Upper lobe of left lung (tissue), 6 donors: ENCODE results near the gene DENND2C. TPM values are rescaled to one million over a fixed set of nuclear protein-coding genes. Genes with fewer than 3 reads are reported as not detected.

Source experiments
- ATAC-seq, 2 donors: fragments of 200-7000 bp; cut with Tn5 transposase; one replicate each; pipeline ENCODE4 v1.9.1; 2022; ENCODE audit warnings: mild to moderate bottlenecking in 2 of 2, moderate library complexity in 2 of 2; ENCODE audit not compliant: low FRiP score in 2 of 2
- DNase-seq, 2 donors: peaks; one replicate each; pipeline ENCODE4 v3.0.0-alpha.2; 2019 to 2020
- H3K27ac ChIP-seq, 4 donors: fragments of 200-600 bp; sonication (generic); one replicate each; pipeline ENCODE4 v1.5.1; 2016 to 2019
- H3K27me3 ChIP-seq, 4 donors: fragments of 200-600 bp; sonication (generic); one replicate each; pipeline ENCODE4 v1.5.1; 2017 to 2019
- H3K36me3 ChIP-seq, 4 donors: fragments of 200-600 bp; sonication (generic); one replicate each; pipeline ENCODE4 v1.5.1; 2016 to 2019
- H3K4me1 ChIP-seq, 4 donors: fragments of 200-600 bp; sonication (generic); one replicate each; pipeline ENCODE4 v1.5.1; 2018 to 2019
- H3K4me3 ChIP-seq, 4 donors: fragments of 200-600 bp; sonication (generic); one replicate each; pipeline ENCODE4 v1.5.1; 2017 to 2019; ENCODE audit warnings: mild to moderate bottlenecking in 2 of 4, moderate library complexity in 1 of 4
- H3K9me3 ChIP-seq, 4 donors: fragments of 200-600 bp; sonication (generic); one replicate each; pipeline ENCODE4 v1.5.1; 2018 to 2019
- EP300 ChIP-seq, 4 donors: sonication (generic); formaldehyde crosslinking; IDR thresholded peaks; one replicate each; pipeline ENCODE4 v1.5.1; 2017; ENCODE audit warnings: antibody characterized with exemption in 4 of 4, control low read depth in 2 of 4
- POLR2A ChIP-seq, 4 donors: fragments of 450-650 bp; IDR thresholded peaks; one replicate each; pipeline ENCODE4 v1.5.1; 2016 to 2017; ENCODE audit warnings: antibody characterized with exemption in 4 of 4, mild to moderate bottlenecking in 2 of 4
- POLR2AphosphoS5 ChIP-seq, 2 donors: sonication (generic); formaldehyde crosslinking; IDR thresholded peaks; one replicate each; pipeline ENCODE4 v1.5.1; 2017; ENCODE audit warnings: antibody characterized with exemption in 2 of 2
- WGBS, 2 donors: methylation state at CpG; one replicate each; pipeline ENCODE4 v1.1.5; 2017 to 2018; 5-methylcytosine and 5-hydroxymethylcytosine counted together
- total RNA-seq, 6 donors: library from RNA; depleted of rRNA in 4 of 6; stranded (reverse); fragments of >200 nt in 4 of 6; gene quantifications; one replicate each; pipeline versions ENCODE4 v1.1.0 to v1.2.1, GENCODE V29; 2016 to 2021
- TF ChIP-seq, protein P1 (sequence below), 6 experiments: fragments of 450-650 bp in 4 of 6; fragments of 200-600 bp in 2 of 6; sonication (generic) in 2 of 6; IDR thresholded peaks; one replicate each; pipeline ENCODE4 v1.5.1; 2016 to 2019; ENCODE audit warnings: antibody characterized with exemption in 6 of 6
- donor health status: DM: no; HTN: no; CAD: no; lungs with moderate emphysema.
- donor health status: DM: no; HTN: yes; CAD: no; lungs with severe emphysema.

The DENND2C gene
- total RNA-seq, 6 donors from 2014 or later, result 2.1 to 6.5 (median 3.6) TPM

- Histone ChIP-seq H3K36me3 (no peaks in the 10 kb centered on the region), H3K9me3 (no peaks in the 10 kb centered on the region), H3K27ac (no peak overlapping the region), H3K4me1 (no peaks in the 10 kb centered on the region), H3K27me3 (no peaks in the 10 kb centered on the region), H3K4me3 (no peak overlapping the region)
- ATAC-seq, result no peak
- 86 to 92% methylated on average over 4 of the region's 4 CpGs for WGBS, 2 donors
- DNase-seq, result no peak
- TF ChIP-seq, protein P1, sequence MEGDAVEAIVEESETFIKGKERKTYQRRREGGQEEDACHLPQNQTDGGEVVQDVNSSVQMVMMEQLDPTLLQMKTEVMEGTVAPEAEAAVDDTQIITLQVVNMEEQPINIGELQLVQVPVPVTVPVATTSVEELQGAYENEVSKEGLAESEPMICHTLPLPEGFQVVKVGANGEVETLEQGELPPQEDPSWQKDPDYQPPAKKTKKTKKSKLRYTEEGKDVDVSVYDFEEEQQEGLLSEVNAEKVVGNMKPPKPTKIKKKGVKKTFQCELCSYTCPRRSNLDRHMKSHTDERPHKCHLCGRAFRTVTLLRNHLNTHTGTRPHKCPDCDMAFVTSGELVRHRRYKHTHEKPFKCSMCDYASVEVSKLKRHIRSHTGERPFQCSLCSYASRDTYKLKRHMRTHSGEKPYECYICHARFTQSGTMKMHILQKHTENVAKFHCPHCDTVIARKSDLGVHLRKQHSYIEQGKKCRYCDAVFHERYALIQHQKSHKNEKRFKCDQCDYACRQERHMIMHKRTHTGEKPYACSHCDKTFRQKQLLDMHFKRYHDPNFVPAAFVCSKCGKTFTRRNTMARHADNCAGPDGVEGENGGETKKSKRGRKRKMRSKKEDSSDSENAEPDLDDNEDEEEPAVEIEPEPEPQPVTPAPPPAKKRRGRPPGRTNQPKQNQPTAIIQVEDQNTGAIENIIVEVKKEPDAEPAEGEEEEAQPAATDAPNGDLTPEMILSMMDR (IDR thresholded peaks at IDR 0.05), result no peak
- TF ChIP-seq EP300 (IDR thresholded peaks at IDR 0.05) (no peak), POLR2AphosphoS5 (IDR thresholded peaks at IDR 0.05) (no peak), POLR2A (IDR thresholded peaks at IDR 0.05) (no peak)
These were observed 118.4 kb downstream of the DENND2C start for GRCh38 chr1:114551400-114551799.

DNA sequence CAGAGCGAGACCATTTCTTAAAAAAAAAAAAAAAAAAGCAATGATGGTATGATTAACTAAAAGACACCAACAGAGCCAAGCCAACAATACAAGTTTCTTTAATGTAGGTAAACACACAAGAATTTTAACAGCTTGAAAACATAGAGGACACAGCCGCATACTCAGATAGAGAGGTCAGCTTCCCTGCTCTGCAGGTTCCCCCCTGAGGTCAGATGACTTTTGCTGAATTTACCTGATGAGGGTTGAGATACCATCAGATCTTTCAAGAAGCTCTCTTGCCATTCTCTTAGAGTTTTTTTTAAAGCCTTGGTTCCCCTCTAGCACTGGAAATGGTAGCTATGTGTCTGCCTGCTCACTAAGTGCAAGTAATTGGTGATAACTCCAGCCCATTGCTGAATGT, 119.5 kb downstream of the DENND2C start:
- DNase-seq (no peak), ATAC-seq (no peak)
- Histone ChIP-seq H3K27ac (no peak overlapping the region), H3K27me3 (no peaks in the 10 kb centered on the region), H3K36me3 (no peaks in the 10 kb centered on the region), H3K4me3 (no peak overlapping the region), H3K9me3 (no peaks in the 10 kb centered on the region), H3K4me1 (no peaks in the 10 kb centered on the region)
- TF ChIP-seq POLR2AphosphoS5 (IDR thresholded peaks at IDR 0.05) (no peak), EP300 (IDR thresholded peaks at IDR 0.05) (no peak), POLR2A (IDR thresholded peaks at IDR 0.05) (no peak)
- TF ChIP-seq, protein P1 (IDR thresholded peaks at IDR 0.05), result no peak
- WGBS, 2 donors, result 91 to 98% methylated on average over 2 of the region's 2 CpGs

GRCh38 chr1:114549137-114549536, 120.7 kb downstream of the DENND2C start:
- no peak overlapping the region for H3K27ac ChIP-seq
- peak in 1 of 2 donors; percentile 76 for DNase-seq
- peak in 1 of 2 donors; percentile 73 for ATAC-seq
- no peaks in the 10 kb centered on the region for H3K9me3 ChIP-seq
- no peak for TF ChIP-seq EP300 (IDR thresholded peaks at IDR 0.05)
- no peak for TF ChIP-seq POLR2AphosphoS5 (IDR thresholded peaks at IDR 0.05)
- TF ChIP-seq, protein P1 (IDR thresholded peaks at IDR 0.05), result no peak
- no peak for TF ChIP-seq POLR2A (IDR thresholded peaks at IDR 0.05)
- WGBS, 2 donors, result 47 to 53% methylated on average over 4 of the region's 4 CpGs
- no peak overlapping the region for H3K4me3 ChIP-seq
- no peaks in the 10 kb centered on the region for H3K4me1 ChIP-seq
- H3K27me3 ChIP-seq, result no peaks in the 10 kb centered on the region
- H3K36me3 ChIP-seq, result no peaks in the 10 kb centered on the region

DNA sequence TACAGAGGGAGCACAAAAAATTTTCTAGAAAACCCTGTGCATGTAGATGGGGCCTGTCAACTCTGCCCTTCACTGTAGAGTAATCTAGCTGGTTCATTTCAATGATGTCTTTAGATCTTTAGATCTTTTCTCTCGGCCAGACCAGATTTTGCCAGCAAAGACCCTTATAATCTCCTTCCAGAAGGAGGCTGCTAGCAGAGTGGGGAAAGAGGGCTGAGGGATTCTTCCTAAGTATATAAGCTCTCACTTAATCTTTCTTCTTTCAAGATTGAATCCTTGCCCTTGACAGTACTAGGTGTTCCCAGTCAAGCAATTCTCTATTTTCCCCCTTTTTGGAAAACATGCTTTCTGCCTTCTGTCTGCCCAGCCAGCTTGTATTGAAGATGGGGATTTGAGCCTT, 122.8 kb downstream of the DENND2C start:
- WGBS, 2 donors, result 94 to 100% methylated on average over 1 of the region's 1 CpG
- ATAC-seq, result no peak
- H3K9me3 ChIP-seq, result no peaks in the 10 kb centered on the region
- no peak overlapping the region for H3K4me3 ChIP-seq
- H3K27ac ChIP-seq, result no peak overlapping the region
- DNase-seq, result no peak
- TF ChIP-seq, protein P1 (IDR thresholded peaks at IDR 0.05), result no peak
- TF ChIP-seq EP300 (IDR thresholded peaks at IDR 0.05) (no peak), POLR2AphosphoS5 (IDR thresholded peaks at IDR 0.05) (no peak), POLR2A (IDR thresholded peaks at IDR 0.05) (no peak)
- no peaks in the 10 kb centered on the region for H3K27me3 ChIP-seq
- H3K36me3 ChIP-seq, result no peaks in the 10 kb centered on the region
- no peaks in the 10 kb centered on the region for H3K4me1 ChIP-seq

DNA sequence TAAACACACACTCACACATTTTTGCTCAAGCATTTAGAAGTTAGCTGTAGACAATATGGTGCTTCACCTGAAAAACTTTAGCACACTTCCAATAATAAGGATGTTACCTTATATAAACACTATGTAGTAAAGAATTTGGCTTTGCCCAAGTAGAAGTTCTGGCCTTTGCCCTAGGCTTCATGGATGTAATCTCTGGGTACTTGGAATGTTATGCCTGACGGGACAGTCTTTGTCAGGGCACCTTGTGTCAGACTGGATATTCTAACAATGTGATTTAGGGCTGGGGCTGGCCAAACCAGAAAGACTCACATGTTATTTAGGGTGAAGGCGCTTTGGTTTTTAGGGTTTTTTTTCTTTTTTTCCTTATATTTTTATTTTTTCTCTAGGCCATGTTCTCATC, 124.1 kb downstream of the DENND2C start:
- DNase-seq (no peak), ATAC-seq (no peak)
- Histone ChIP-seq H3K4me1 (no peaks in the 10 kb centered on the region), H3K27me3 (no peaks in the 10 kb centered on the region), H3K36me3 (no peaks in the 10 kb centered on the region), H3K4me3 (no peak overlapping the region), H3K9me3 (no peaks in the 10 kb centered on the region), H3K27ac (no peak overlapping the region)
- 88 to 94% methylated on average over 2 of the region's 2 CpGs for WGBS, 2 donors
- TF ChIP-seq POLR2AphosphoS5 (IDR thresholded peaks at IDR 0.05), result no peak
- TF ChIP-seq, protein P1 (IDR thresholded peaks at IDR 0.05), result no peak
- TF ChIP-seq EP300 (IDR thresholded peaks at IDR 0.05), result no peak
- no peak for TF ChIP-seq POLR2A (IDR thresholded peaks at IDR 0.05)
